ENCODE results near the gene FAM50B.

- TF ChIP-seq POLR2A (IDR thresholded peaks at IDR 0.05) (no peak), POLR2AphosphoS5 (IDR thresholded peaks at IDR 0.05) (no peak), EP300 (IDR thresholded peaks at IDR 0.05) (no peak)
- TF ChIP-seq, protein P1, sequence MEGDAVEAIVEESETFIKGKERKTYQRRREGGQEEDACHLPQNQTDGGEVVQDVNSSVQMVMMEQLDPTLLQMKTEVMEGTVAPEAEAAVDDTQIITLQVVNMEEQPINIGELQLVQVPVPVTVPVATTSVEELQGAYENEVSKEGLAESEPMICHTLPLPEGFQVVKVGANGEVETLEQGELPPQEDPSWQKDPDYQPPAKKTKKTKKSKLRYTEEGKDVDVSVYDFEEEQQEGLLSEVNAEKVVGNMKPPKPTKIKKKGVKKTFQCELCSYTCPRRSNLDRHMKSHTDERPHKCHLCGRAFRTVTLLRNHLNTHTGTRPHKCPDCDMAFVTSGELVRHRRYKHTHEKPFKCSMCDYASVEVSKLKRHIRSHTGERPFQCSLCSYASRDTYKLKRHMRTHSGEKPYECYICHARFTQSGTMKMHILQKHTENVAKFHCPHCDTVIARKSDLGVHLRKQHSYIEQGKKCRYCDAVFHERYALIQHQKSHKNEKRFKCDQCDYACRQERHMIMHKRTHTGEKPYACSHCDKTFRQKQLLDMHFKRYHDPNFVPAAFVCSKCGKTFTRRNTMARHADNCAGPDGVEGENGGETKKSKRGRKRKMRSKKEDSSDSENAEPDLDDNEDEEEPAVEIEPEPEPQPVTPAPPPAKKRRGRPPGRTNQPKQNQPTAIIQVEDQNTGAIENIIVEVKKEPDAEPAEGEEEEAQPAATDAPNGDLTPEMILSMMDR (IDR thresholded peaks at IDR 0.05) = no peak
These were observed 43.6 kb upstream of the FAM50B start for GRCh38 chr6:3805448-3806123.
